ENCODE measurements around the gene MYH10. TPM values are rescaled to one million over a fixed set of nuclear protein-coding genes. Genes with fewer than 3 reads are reported as not detected.

MYH10 gene
- total RNA-seq: 13.2 and 20.7 TPM in 2 replicates

DNA sequence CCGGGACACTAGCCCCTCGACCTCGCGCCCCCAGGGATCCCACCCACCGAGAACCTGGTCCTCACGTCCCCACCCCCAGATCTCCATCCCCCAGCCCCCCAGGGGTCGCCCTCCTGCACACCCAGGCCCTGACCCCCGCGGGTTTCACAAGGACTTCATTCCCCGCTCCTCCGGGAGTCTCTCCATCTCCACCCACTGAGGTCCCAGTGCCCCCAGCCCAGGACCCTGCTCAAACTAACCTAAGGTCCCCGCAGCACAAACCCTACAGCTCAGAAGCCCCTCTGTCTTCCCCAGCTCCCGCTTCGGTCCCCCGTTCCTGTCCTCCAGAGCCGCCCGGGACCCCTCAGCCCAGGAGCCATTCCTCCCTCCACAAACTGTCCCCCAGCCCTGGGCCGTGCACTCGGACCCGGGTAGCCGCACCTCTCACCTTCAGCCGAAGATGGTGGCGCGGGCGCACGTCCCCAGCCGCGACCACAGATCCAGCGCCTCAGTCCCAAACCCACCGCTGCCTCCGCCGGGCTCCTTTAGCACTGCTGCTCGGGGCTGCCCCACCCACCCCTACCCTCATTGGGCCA, at the start of gene MYH10:
Gene MYH10, minus strand, starts transcription at position 499 of the 575 bp plus-strand sequence. CDS start 7,479 bp downstream, outside the sequence.
- H3K27ac Mint-ChIP-seq: peak within 1 kb of the TSS; percentile 64
- peaks cover 50% of the 10 kb centered on the region for H3K27me3 Mint-ChIP-seq (ENCODE audit: low read depth)
- no peaks in the 10 kb centered on the region for H3K36me3 Mint-ChIP-seq (ENCODE audit: low read depth)
- DNase-seq (ENCODE audit: low spot score): no peak
- peak within 1 kb of the TSS; percentile 95 for H3K4me3 Mint-ChIP-seq (ENCODE audit: low read depth)
- H3K4me1 Mint-ChIP-seq (ENCODE audit: low read depth): peaks cover 11% of the 10 kb centered on the region
- no peaks in the 10 kb centered on the region for H3K9me3 Mint-ChIP-seq
- intact Hi-C loops (cut with micrococcal nuclease): loop anchor here (5.0 kb wide), 3 partner anchors 107 to 372 kb away; partner anchors contain the start of gene NDEL1

DNA sequence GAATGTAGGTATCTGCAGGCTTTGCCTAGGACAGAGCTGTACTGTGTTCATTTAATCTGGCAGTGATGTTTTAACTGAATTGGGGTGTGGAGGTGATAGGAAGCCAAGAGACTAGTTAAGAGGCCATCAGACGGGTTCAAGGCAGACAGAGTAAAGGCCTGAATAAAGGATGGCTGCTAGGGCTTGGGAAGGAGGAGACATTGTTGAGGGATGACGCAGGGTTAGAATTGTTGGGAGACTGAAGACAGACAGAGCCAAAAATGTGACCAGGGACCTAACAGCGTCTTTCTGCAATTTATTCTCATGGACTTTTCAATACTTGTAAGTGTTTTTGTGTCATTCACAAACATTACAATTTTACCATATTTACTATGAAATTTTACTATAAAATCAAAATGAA, 48.6 kb upstream of the MYH10 start:
- Mint-ChIP-seq H3K4me1 (ENCODE audit: low read depth) (no peaks in the 10 kb centered on the region), H3K27ac (no peak overlapping the region), H3K9me3 (no peaks in the 10 kb centered on the region), H3K4me3 (ENCODE audit: low read depth) (no peak overlapping the region), H3K36me3 (ENCODE audit: low read depth) (no peaks in the 10 kb centered on the region), H3K27me3 (ENCODE audit: low read depth) (peaks cover 2% of the 10 kb centered on the region)
- no peak for DNase-seq (ENCODE audit: low spot score)
- intact Hi-C loops (cut with micrococcal nuclease): no loop called here

DNA sequence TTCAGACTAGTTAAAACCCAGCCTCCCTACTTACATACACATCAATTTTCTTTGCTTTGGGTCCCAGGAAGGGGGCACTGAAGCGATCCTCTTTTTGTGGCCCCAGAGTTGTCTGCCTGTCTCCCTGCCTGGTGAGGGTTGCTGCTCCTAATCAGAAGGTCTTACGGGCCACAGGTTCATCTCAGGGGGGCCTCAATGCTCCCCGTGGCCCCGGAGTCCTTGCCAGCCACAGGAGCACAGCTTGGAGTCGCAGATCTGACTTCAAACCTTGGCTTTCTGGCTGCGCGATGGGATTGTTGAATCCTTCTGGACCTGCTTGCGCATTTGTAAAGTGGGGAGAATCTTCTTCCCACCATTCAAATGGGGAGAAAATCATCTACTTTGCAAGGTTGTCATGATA, 44.8 kb upstream of the MYH10 start:
- no peaks in the 10 kb centered on the region for H3K4me1 Mint-ChIP-seq (ENCODE audit: low read depth)
- H3K36me3 Mint-ChIP-seq (ENCODE audit: low read depth): no peaks in the 10 kb centered on the region
- H3K9me3 Mint-ChIP-seq: no peaks in the 10 kb centered on the region
- H3K4me3 Mint-ChIP-seq (ENCODE audit: low read depth): no peak overlapping the region
- no peak overlapping the region for H3K27ac Mint-ChIP-seq
- no peaks in the 10 kb centered on the region for H3K27me3 Mint-ChIP-seq (ENCODE audit: low read depth)
- DNase-seq (ENCODE audit: low spot score): no peak
- intact Hi-C loops (cut with micrococcal nuclease): no loop called here

DNA sequence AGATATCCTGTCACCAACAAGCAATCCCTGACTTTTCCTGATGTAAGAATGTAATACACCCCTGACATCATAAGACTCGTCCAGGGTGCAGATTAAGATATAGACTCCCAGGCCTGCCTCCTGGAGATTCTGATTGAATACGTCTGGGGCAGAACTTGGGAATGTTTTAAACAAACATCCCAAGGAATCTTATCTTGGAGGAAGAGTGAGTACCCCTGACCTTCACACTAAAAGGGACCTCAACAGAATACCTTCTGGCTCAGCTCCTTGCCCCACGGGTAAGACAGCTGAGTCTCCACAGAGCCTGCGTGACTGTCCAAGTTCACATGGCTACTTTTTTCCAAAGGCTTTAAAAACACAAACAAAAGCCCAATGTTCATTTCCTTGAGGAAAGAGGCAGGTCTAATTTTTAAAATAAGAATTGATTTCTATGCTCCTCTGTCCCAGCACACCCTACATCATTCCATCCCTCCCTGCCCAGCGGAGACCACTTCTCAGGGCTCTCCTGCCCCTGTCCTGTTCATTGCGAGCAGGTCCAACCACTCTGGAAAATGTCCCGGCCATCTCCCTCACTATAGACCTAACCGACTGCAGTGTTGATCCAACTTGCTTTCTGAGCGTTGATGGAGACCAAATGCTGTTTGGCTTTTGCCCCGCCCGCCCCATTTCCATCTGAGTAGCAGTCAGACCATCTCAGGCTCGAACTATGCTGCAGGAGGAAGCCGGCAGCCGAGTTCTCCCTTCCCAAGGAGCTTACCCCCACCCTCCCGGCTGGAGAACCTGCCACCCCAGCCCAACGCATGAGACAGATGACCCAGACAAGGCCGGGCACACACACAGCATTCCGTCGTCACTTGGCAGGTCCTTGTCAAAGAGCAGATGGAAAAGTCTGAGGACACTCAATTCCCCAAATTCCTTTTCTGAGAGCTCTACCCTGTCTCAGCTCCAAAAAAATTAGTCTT, 44.1 kb upstream of the MYH10 start:
- intact Hi-C loops (cut with micrococcal nuclease): no loop called here
- Mint-ChIP-seq H3K9me3 (no peaks in the 10 kb centered on the region), H3K4me3 (ENCODE audit: low read depth) (no peak overlapping the region), H3K36me3 (ENCODE audit: low read depth) (no peaks in the 10 kb centered on the region), H3K27ac (no peak overlapping the region), H3K27me3 (ENCODE audit: low read depth) (no peaks in the 10 kb centered on the region), H3K4me1 (ENCODE audit: low read depth) (no peaks in the 10 kb centered on the region)
- DNase-seq (ENCODE audit: low spot score): no peak

DNA sequence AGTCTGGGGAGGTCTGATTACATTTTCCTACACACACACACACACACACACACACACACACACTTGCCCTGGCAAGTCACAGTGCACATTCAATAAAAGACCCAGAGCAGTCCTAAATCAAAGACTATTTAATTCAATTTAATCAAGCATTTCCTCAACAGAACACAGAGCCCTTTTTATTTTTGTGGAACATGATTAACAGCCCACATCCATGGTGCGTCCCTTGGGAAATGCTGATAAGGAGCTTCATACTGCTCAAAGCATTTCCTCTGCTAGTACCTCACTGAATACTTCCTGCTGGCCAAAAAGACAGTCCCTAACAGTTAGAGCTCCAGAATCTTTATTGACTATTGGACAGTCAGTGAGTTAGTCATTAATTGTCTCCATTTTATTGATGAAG, 43.1 kb upstream of the MYH10 start:
- intact Hi-C loops (cut with micrococcal nuclease): no loop called here
- Mint-ChIP-seq H3K36me3 (ENCODE audit: low read depth) (no peaks in the 10 kb centered on the region), H3K4me3 (ENCODE audit: low read depth) (no peak overlapping the region), H3K9me3 (no peaks in the 10 kb centered on the region), H3K4me1 (ENCODE audit: low read depth) (no peaks in the 10 kb centered on the region), H3K27ac (no peak overlapping the region), H3K27me3 (ENCODE audit: low read depth) (no peaks in the 10 kb centered on the region)
- DNase-seq (ENCODE audit: low spot score): no peak

DNA sequence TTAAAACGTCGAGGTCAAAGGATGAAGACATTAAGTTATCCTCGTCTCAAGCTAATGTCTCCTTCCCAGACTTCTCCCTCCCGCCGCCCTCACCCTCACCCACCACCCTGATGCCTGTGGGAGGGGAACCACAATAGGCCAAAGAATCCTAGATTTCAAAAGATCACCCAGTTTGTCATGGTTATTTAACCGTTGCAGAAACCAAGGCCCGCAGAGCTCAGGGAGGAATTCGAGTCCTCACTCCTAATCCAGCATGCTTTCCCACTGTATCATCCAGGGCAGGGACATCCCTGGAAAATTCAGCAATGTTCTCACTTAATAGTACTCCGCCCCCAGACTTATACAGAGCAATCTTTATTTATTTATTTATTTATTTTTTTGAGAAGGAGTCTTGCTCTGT, 41.8 kb upstream of the MYH10 start:
- Mint-ChIP-seq H3K9me3 (no peaks in the 10 kb centered on the region), H3K27me3 (ENCODE audit: low read depth) (no peaks in the 10 kb centered on the region), H3K27ac (no peak overlapping the region), H3K36me3 (ENCODE audit: low read depth) (no peaks in the 10 kb centered on the region), H3K4me1 (ENCODE audit: low read depth) (no peaks in the 10 kb centered on the region), H3K4me3 (ENCODE audit: low read depth) (no peak overlapping the region)
- intact Hi-C loops (cut with micrococcal nuclease): no loop called here
- DNase-seq (ENCODE audit: low spot score): no peak

DNA sequence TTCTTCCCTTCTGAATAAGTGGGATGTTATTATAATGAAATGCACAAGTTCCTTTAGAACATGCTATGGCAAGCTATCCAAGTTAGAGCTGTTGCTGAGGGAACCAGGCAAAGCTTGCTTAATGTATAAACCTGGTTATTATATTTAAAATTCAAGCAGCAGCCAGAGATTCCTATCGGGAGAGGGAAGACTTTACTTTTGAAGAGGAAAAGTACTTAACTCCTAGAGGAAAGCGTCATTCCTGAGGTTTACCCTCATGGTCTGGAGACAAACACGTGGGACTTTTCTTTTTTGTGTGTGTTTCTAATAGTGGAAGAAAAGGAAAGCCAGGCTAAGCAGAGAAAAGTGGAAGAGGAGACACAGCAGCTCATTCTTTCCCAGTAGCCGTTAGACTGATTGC, 39.9 kb upstream of the MYH10 start:
- Mint-ChIP-seq H3K27ac (no peak overlapping the region), H3K36me3 (ENCODE audit: low read depth) (no peaks in the 10 kb centered on the region), H3K27me3 (ENCODE audit: low read depth) (peaks cover 4% of the 10 kb centered on the region), H3K4me1 (ENCODE audit: low read depth) (no peaks in the 10 kb centered on the region), H3K9me3 (no peaks in the 10 kb centered on the region), H3K4me3 (ENCODE audit: low read depth) (no peak overlapping the region)
- no peak for DNase-seq (ENCODE audit: low spot score)
- intact Hi-C loops (cut with micrococcal nuclease): no loop called here

DNA sequence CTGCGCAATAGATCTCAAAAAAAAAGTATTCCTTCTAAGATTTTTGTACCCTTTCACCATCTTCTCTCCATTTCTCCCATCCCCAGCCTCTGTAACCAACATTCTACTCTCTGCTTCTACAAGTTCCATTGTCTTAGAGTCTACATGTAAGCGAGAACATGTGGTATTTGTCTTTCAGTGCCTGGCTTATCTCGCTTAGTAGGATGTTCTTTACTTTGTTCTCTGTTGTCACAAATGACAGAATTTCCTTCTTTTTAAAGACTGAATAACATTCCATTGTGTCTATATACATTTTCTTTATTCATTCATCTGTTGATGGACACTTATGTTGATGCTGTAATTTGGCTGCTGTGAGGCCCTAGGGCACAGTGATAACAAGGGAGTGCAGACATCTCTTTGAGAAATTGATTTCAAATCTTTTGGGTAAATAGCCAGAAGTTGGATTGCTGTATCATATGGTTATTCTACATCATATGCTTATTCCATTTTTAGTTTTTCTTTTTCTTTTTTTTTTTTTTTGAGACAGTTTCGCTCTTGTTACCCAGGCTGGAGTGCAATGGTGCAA, 37.7 kb upstream of the MYH10 start:
- no peak for DNase-seq (ENCODE audit: low spot score)
- no peaks in the 10 kb centered on the region for H3K4me1 Mint-ChIP-seq (ENCODE audit: low read depth)
- H3K4me3 Mint-ChIP-seq (ENCODE audit: low read depth): no peak overlapping the region
- H3K36me3 Mint-ChIP-seq (ENCODE audit: low read depth): no peaks in the 10 kb centered on the region
- intact Hi-C loops (cut with micrococcal nuclease): no loop called here
- H3K27ac Mint-ChIP-seq: no peak overlapping the region
- H3K9me3 Mint-ChIP-seq: no peaks in the 10 kb centered on the region
- peaks cover 6% of the 10 kb centered on the region for H3K27me3 Mint-ChIP-seq (ENCODE audit: low read depth)

DNA sequence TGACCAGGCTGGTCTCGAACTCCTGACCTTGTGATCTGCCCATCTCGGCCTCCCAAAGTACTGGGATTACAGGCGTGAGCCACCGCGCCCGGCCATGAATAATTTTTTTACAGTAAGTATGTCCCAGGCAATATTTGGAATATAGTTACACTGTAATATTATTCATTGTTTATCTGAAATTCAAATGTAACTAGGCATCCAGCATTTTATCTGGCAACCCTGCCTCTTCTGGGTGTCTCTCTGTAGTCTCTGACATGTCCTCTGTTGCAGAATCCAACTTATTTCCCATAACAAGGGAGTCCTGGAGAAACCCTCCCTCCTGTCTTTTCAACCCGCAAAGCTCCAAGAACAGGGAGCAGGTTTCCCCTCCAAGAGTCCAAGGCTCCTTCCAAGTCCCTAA, 36.9 kb upstream of the MYH10 start:
- no peak for DNase-seq (ENCODE audit: low spot score)
- Mint-ChIP-seq H3K36me3 (ENCODE audit: low read depth) (no peaks in the 10 kb centered on the region), H3K9me3 (no peaks in the 10 kb centered on the region), H3K4me1 (ENCODE audit: low read depth) (no peaks in the 10 kb centered on the region), H3K27ac (no peak overlapping the region), H3K4me3 (ENCODE audit: low read depth) (no peak overlapping the region), H3K27me3 (ENCODE audit: low read depth) (peaks cover 6% of the 10 kb centered on the region)
- intact Hi-C loops (cut with micrococcal nuclease): no loop called here

DNA sequence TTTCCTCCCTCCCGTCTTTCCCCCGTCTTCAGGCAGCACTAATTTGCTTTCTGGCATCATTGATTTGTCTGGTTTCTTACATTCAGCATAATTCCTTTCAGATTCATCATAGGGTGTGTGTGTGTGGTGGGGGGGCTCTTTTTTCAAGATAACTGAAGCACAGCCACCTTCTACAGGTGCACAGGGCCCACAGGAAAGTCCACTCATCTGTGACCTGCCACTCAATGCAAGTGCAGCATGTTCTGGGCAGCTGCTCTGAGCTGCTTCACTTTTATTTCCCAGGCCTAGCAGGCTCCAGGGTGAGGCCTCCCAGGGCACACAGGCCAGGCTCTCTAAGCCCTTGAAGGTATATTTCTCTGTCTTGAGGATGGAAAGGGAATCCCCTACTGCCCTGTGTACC, 35.2 kb upstream of the MYH10 start:
- peaks cover 10% of the 10 kb centered on the region for H3K27me3 Mint-ChIP-seq (ENCODE audit: low read depth)
- H3K4me3 Mint-ChIP-seq (ENCODE audit: low read depth): no peak overlapping the region
- H3K9me3 Mint-ChIP-seq: no peaks in the 10 kb centered on the region
- H3K27ac Mint-ChIP-seq: no peak overlapping the region
- no peaks in the 10 kb centered on the region for H3K4me1 Mint-ChIP-seq (ENCODE audit: low read depth)
- no peaks in the 10 kb centered on the region for H3K36me3 Mint-ChIP-seq (ENCODE audit: low read depth)
- intact Hi-C loops (cut with micrococcal nuclease): no loop called here
- DNase-seq (ENCODE audit: low spot score): no peak

DNA sequence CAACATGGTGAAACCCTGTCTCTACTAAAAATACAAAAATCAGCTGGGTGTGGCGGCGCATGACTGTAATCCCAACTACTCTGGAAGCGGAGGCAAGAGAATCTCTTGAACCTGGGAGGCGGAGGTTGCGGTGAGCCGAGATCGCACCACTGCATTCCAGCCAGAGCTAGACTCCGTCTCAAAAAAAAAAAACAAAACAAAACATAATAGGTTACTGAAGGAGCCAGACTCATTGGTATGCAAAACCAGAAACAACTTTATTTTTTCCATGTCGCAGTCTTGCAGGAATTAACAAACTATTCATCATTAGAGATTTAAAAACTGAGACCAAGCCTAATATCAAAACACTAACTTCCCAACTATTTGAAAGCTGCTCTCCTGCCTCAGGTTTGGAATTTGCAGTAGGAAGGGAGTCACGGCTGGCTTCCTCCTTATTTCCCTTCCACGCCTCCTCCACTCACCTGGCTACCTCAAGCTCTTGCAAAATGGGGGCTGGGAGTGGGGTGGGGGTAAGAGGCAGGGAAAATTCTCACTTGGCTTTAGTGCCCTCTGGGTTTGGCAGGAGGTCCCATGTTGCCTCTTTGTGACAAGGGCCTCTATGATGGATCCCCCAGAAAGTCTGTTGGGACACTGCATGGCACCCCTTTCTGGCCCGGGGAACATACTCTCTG, 34.1 kb upstream of the MYH10 start:
- no peaks in the 10 kb centered on the region for H3K4me1 Mint-ChIP-seq (ENCODE audit: low read depth)
- no peaks in the 10 kb centered on the region for H3K36me3 Mint-ChIP-seq (ENCODE audit: low read depth)
- H3K4me3 Mint-ChIP-seq (ENCODE audit: low read depth): no peak overlapping the region
- no peak for DNase-seq (ENCODE audit: low spot score)
- peaks cover 10% of the 10 kb centered on the region for H3K27me3 Mint-ChIP-seq (ENCODE audit: low read depth)
- intact Hi-C loops (cut with micrococcal nuclease): no loop called here
- H3K27ac Mint-ChIP-seq: no peak overlapping the region
- no peaks in the 10 kb centered on the region for H3K9me3 Mint-ChIP-seq

DNA sequence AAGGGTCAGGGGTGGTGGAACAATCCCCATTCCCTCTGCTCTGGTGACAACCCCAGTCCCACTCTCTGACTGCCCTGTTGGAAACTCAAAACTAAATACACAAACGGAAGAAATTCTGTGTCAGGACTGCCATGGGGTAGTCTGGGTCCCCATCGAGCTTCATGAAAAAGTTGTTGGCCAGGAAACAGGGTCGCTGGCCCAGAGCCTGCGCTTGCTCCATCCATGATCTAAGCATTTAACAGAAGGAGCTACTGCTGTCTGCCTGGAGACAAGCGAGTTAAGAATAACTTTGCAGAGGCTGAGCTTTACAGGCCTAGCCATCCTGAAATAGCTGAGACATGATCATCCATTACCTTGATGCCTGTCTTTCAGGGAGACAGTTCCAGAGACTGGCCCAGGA, 32.4 kb upstream of the MYH10 start:
- H3K27me3 Mint-ChIP-seq (ENCODE audit: low read depth): peaks cover 10% of the 10 kb centered on the region

More for the DNA sequence above, 32.4 kb upstream of the MYH10 start:
- intact Hi-C loops (cut with micrococcal nuclease): no loop called here
- H3K4me3 Mint-ChIP-seq (ENCODE audit: low read depth): no peak overlapping the region
- H3K27ac Mint-ChIP-seq: no peak overlapping the region
- no peak for DNase-seq (ENCODE audit: low spot score)
- no peaks in the 10 kb centered on the region for H3K4me1 Mint-ChIP-seq (ENCODE audit: low read depth)
- H3K36me3 Mint-ChIP-seq (ENCODE audit: low read depth): no peaks in the 10 kb centered on the region
- H3K9me3 Mint-ChIP-seq: no peaks in the 10 kb centered on the region

All from activated T-helper 2 cell treated with anti-CD3 and anti-CD28 coated beads, Interferon-gamma antibody, Interleukin-2, Interleukin-4, amounts not matched to agents 10 μg/mL and 5 μg/mL and 100 μg/mL, durations not matched to agents 14 hours and 24 hours and 36 hours (primary cell).